K562 (cell line): ENCODE results near the gene C21orf58. TPM values are rescaled to one million over a fixed set of nuclear protein-coding genes. Genes with fewer than 3 reads are reported as not detected.

ENCODE experiments used
- BDP1 ChIP-seq: IDR thresholded peaks from 3 replicates; pipeline ENCODE4 v1.6.1; 2011; ENCODE audit not compliant: insufficient read length, insufficient read depth
- CBFA2T2 ChIP-seq: fragments of 450-650 bp; conservative IDR thresholded peaks from 2 replicates; pipeline ENCODE4 v1.6.1; 2017; ENCODE audit warnings: mild to moderate bottlenecking
- RBM22 ChIP-seq: fragments of 200-400 bp; formaldehyde crosslinking; IDR thresholded peaks from 2 replicates; pipeline ENCODE4 v1.6.1; 2018; ENCODE audit warnings: low read length, low read depth; ENCODE audit not compliant: poor library complexity, severe bottlenecking
- SMAD4 ChIP-seq: fragments of 250-450 bp; sonication (Bioruptor Pico); conservative IDR thresholded peaks from 2 replicates; pipeline ENCODE4 v1.8.0; 2021; ENCODE audit warnings: inconsistent platforms, mild to moderate bottlenecking, moderate library complexity
- SMARCA5 ChIP-seq: fragments of 450-650 bp; IDR thresholded peaks from 2 replicates; pipeline ENCODE4 v1.6.1; 2016
- ZBTB8A ChIP-seq: fragments of 450-650 bp; IDR thresholded peaks from 2 replicates; pipeline ENCODE4 v1.6.1; 2018; ENCODE audit warnings: mild to moderate bottlenecking, moderate library complexity; ENCODE audit not compliant: partially characterized antibody
- ZNF224 ChIP-seq: sonication (generic); formaldehyde crosslinking; IDR thresholded peaks from 2 replicates; pipeline ENCODE4 v1.8.0; 2022; ENCODE audit warnings: mild to moderate bottlenecking, missing genetic modification reagents
- polyA plus RNA-seq, 8 experiments: library from polyadenylated mRNA; depleted of rRNA in 4 of 8; stranded (reverse) in 5 of 8; unstranded in 3 of 8; fragments of >200 nt; fragmentation: Nextera tagmentation in 2 of 8; fragmentation: Illumina TruSeq in 1 of 8; extraction: Ambion mirVana in 2 of 8; extraction: Trizol in 1 of 8; gene quantifications; 2 replicates each; pipeline versions ENCODE4 v1.2.1 to v1.2.3, GENCODE V29; 2011 to 2014; ENCODE audit warnings: inconsistent platforms in 1 of 8, missing spikeins in 1 of 8
- total RNA-seq, 7 experiments: library from RNA; depleted of rRNA in 6 of 7; stranded (reverse); fragments of >200 nt in 6 of 7; fragmentation: Illumina TruSeq in 2 of 7; extraction: Trizol in 2 of 7; gene quantifications; 2 replicates each; pipeline versions ENCODE4 v1.2.1 to v1.2.3, GENCODE V29; 2011 to 2021; ENCODE audit warnings: low replicate concordance in 1 of 7
- TF ChIP-seq, protein P1 (sequence below): fragments of 150-350 bp; conservative IDR thresholded peaks from 2 replicates; pipeline ENCODE4 v1.6.1; 2014; ENCODE audit warnings: low read length
- TF ChIP-seq, protein P2 (sequence below): fragments of 250-450 bp; sonication (Bioruptor Pico); IDR thresholded peaks from 2 replicates; pipeline ENCODE4 v1.5.0; 2021; ENCODE audit warnings: mild to moderate bottlenecking, borderline replicate concordance
- TF ChIP-seq, protein P3 (sequence below): fragments of 250-450 bp; sonication (Bioruptor Pico); IDR thresholded peaks from 2 replicates; pipeline ENCODE4 v1.4.0; 2020; ENCODE audit warnings: mild to moderate bottlenecking, moderate library complexity, borderline replicate concordance
- TF ChIP-seq, protein P4 (sequence below): fragments of 450-650 bp; IDR thresholded peaks from 2 replicates; pipeline ENCODE4 v1.6.1; 2014; ENCODE audit warnings: low read depth, mild to moderate bottlenecking, moderate library complexity, borderline replicate concordance
- TF ChIP-seq, protein P5 (sequence below): fragments of 250-450 bp; sonication (Bioruptor Pico); IDR thresholded peaks from 2 replicates; pipeline ENCODE4 v1.8.0; 2021; ENCODE audit warnings: moderate library complexity, mild to moderate bottlenecking, inconsistent platforms

Gene C21orf58
- total and polyA plus RNA-seq, 9 of the 15 experiments (the other 6 are each of a cell fraction or from before 2014, with no cell fraction given): 1.2 to 30.5 (median 12.4) TPM

DNA sequence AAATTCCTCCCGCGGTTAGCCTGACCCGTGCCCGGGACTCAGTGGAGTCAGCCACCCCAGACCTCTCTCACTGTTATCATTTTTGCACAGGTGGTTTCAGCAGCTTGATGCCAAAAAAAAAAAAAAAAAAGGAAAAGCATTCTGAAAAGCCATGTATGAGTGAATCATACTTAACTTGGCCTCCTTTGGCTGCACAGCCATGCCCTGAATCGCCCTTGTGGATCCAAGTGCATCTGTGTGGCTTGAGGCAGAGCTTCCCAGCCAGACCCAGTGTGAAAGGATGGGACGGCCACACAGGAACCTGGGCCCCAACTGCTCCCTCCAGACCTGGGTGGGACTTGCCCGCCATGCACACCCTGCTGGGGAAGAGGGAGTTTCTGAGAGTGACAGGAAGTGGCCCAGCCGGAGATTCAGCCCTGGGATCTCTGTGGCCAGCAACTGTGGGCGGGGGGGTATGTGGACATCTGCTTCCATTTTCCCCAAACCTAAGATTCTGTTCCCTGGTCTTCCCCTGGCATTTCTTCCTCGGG lies 29.0 kb downstream of the C21orf58 start (continued):
- TF ChIP-seq, protein P1, sequence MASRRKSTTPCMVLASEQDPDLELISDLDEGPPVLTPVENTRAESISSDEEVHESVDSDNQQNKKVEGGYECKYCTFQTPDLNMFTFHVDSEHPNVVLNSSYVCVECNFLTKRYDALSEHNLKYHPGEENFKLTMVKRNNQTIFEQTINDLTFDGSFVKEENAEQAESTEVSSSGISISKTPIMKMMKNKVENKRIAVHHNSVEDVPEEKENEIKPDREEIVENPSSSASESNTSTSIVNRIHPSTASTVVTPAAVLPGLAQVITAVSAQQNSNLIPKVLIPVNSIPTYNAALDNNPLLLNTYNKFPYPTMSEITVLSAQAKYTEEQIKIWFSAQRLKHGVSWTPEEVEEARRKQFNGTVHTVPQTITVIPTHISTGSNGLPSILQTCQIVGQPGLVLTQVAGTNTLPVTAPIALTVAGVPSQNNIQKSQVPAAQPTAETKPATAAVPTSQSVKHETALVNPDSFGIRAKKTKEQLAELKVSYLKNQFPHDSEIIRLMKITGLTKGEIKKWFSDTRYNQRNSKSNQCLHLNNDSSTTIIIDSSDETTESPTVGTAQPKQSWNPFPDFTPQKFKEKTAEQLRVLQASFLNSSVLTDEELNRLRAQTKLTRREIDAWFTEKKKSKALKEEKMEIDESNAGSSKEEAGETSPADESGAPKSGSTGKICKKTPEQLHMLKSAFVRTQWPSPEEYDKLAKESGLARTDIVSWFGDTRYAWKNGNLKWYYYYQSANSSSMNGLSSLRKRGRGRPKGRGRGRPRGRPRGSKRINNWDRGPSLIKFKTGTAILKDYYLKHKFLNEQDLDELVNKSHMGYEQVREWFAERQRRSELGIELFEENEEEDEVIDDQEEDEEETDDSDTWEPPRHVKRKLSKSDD: no peak
- TF ChIP-seq SMARCA5 (no peak), RBM22 (no peak), CBFA2T2 (peak; percentile 74), ZBTB8A (no peak), SMAD4 (peak; percentile 96), BDP1 (no peak), ZNF224 (CRISPR knock-in tag) (no peak)
- TF ChIP-seq, protein P2, sequence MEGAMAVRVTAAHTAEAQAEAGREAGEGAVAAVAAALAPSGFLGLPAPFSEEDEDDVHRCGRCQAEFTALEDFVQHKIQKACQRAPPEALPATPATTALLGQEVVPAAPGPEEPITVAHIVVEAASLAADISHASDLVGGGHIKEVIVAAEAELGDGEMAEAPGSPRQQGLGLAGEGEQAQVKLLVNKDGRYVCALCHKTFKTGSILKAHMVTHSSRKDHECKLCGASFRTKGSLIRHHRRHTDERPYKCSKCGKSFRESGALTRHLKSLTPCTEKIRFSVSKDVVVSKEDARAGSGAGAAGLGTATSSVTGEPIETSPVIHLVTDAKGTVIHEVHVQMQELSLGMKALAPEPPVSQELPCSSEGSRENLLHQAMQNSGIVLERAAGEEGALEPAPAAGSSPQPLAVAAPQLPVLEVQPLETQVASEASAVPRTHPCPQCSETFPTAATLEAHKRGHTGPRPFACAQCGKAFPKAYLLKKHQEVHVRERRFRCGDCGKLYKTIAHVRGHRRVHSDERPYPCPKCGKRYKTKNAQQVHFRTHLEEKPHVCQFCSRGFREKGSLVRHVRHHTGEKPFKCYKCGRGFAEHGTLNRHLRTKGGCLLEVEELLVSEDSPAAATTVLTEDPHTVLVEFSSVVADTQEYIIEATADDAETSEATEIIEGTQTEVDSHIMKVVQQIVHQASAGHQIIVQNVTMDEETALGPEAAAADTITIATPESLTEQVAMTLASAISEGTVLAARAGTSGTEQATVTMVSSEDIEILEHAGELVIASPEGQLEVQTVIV (CRISPR knock-in tag): no peak
- TF ChIP-seq, protein P3, sequence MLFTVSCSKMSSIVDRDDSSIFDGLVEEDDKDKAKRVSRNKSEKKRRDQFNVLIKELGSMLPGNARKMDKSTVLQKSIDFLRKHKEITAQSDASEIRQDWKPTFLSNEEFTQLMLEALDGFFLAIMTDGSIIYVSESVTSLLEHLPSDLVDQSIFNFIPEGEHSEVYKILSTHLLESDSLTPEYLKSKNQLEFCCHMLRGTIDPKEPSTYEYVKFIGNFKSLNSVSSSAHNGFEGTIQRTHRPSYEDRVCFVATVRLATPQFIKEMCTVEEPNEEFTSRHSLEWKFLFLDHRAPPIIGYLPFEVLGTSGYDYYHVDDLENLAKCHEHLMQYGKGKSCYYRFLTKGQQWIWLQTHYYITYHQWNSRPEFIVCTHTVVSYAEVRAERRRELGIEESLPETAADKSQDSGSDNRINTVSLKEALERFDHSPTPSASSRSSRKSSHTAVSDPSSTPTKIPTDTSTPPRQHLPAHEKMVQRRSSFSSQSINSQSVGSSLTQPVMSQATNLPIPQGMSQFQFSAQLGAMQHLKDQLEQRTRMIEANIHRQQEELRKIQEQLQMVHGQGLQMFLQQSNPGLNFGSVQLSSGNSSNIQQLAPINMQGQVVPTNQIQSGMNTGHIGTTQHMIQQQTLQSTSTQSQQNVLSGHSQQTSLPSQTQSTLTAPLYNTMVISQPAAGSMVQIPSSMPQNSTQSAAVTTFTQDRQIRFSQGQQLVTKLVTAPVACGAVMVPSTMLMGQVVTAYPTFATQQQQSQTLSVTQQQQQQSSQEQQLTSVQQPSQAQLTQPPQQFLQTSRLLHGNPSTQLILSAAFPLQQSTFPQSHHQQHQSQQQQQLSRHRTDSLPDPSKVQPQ (CRISPR knock-in tag): no peak
- TF ChIP-seq, protein P4, sequence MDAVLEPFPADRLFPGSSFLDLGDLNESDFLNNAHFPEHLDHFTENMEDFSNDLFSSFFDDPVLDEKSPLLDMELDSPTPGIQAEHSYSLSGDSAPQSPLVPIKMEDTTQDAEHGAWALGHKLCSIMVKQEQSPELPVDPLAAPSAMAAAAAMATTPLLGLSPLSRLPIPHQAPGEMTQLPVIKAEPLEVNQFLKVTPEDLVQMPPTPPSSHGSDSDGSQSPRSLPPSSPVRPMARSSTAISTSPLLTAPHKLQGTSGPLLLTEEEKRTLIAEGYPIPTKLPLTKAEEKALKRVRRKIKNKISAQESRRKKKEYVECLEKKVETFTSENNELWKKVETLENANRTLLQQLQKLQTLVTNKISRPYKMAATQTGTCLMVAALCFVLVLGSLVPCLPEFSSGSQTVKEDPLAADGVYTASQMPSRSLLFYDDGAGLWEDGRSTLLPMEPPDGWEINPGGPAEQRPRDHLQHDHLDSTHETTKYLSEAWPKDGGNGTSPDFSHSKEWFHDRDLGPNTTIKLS: peak; percentile 44; the same call in 1 of the 2 replicates
- TF ChIP-seq, protein P5, sequence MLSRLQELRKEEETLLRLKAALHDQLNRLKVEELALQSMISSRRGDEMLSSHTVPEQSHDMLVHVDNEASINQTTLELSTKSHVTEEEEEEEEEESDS (CRISPR knock-in tag): no peak
